Measurements from ENCODE around the gene PGM5. TPM values are rescaled to one million over a fixed set of nuclear protein-coding genes. Genes with fewer than 3 reads are reported as not detected.

PGM5 gene
- total and polyA plus RNA-seq, 4 donors = 4.3 to 51.7 (median 12.0) TPM

- Histone ChIP-seq H3K4me3 (no peak overlapping the region), H3K27me3 (ENCODE audit: control insufficient read depth in 3 of 3, insufficient read depth in 3 of 3, low read length in 2 of 3) (no peaks in the 10 kb centered on the region), H3K4me1 (ENCODE audit: control insufficient read depth in 5 of 5, insufficient read depth in 5 of 5, low read length in 5 of 5) (peaks cover 0 to 23% (median 3%) of the 10 kb centered on the region in 5 donors), H3K36me3 (ENCODE audit: control insufficient read depth in 4 of 4, insufficient read depth in 4 of 4, low read length in 4 of 4) (peaks cover 0 to 9% (median 3%) of the 10 kb centered on the region in 4 donors), H3K9me3 (ENCODE audit: control insufficient read depth in 4 of 4, insufficient read depth in 3 of 4, low read length in 3 of 4) (no peaks in the 10 kb centered on the region), H3K9ac (ENCODE audit: insufficient read depth in 1 of 2, low read length in 2 of 2) (no peak overlapping the region), H3K27ac (ENCODE audit: low read depth in 1 of 2, low read length in 1 of 2) (no peak overlapping the region)
- DNase-seq (no peak), ATAC-seq (ENCODE audit: insufficient read depth, low FRiP score) (no peak)
- no peak for TF ChIP-seq CTCF (IDR thresholded peaks at IDR 0.05; ENCODE audit: control extremely low read depth, extremely low read depth)
- WGBS, 2 donors = 50 to 97% methylated on average over 2 of the region's 2 CpGs
Measured at GRCh38 chr9:68428481-68428880, 72.1 kb downstream of the PGM5 start.

GRCh38 chr9:68429631-68430030, 73.2 kb downstream of the PGM5 start:
- ATAC-seq (ENCODE audit: insufficient read depth, low FRiP score) (no peak), DNase-seq (no peak)
- Histone ChIP-seq H3K4me1 (ENCODE audit: control insufficient read depth in 5 of 5, insufficient read depth in 5 of 5, low read length in 5 of 5) (peaks cover 0 to 28% (median 3%) of the 10 kb centered on the region in 5 donors), H3K27ac (ENCODE audit: low read depth in 1 of 2, low read length in 1 of 2) (no peak overlapping the region), H3K36me3 (ENCODE audit: control insufficient read depth in 4 of 4, insufficient read depth in 4 of 4, low read length in 4 of 4) (peaks cover 0 to 9% (median 2%) of the 10 kb centered on the region in 4 donors), H3K4me3 (no peak overlapping the region), H3K9ac (ENCODE audit: insufficient read depth in 1 of 2, low read length in 2 of 2) (no peak overlapping the region), H3K27me3 (ENCODE audit: control insufficient read depth in 3 of 3, insufficient read depth in 3 of 3, low read length in 2 of 3) (no peaks in the 10 kb centered on the region), H3K9me3 (ENCODE audit: control insufficient read depth in 4 of 4, insufficient read depth in 3 of 4, low read length in 3 of 4) (no peaks in the 10 kb centered on the region)
- no peak for TF ChIP-seq CTCF (IDR thresholded peaks at IDR 0.05; ENCODE audit: control extremely low read depth, extremely low read depth)
- 94 to 97% methylated on average over 2 of the region's 2 CpGs for whole genome bisulfite sequencing, 2 donors

GRCh38 chr9:68431307-68431706, 74.9 kb downstream of the PGM5 start:
- H3K4me1 ChIP-seq (ENCODE audit: control insufficient read depth in 5 of 5, insufficient read depth in 5 of 5, low read length in 5 of 5) = peaks cover 0 to 31% (median 5%) of the 10 kb centered on the region in 5 donors
- DNase-seq (no peak), ATAC-seq (ENCODE audit: insufficient read depth, low FRiP score) (no peak)
- TF ChIP-seq CTCF (IDR thresholded peaks at IDR 0.05; ENCODE audit: control extremely low read depth, extremely low read depth) = no peak
- no peak overlapping the region for H3K27ac ChIP-seq (ENCODE audit: low read depth in 1 of 2, low read length in 1 of 2)
- no peaks in the 10 kb centered on the region for H3K27me3 ChIP-seq (ENCODE audit: control insufficient read depth in 3 of 3, insufficient read depth in 3 of 3, low read length in 2 of 3)
- H3K36me3 ChIP-seq (ENCODE audit: control insufficient read depth in 4 of 4, insufficient read depth in 4 of 4, low read length in 4 of 4) = peaks cover 0 to 9% (median 2%) of the 10 kb centered on the region in 4 donors
- no peak overlapping the region for H3K4me3 ChIP-seq
- H3K9me3 ChIP-seq (ENCODE audit: control insufficient read depth in 4 of 4, insufficient read depth in 3 of 4, low read length in 3 of 4) = no peaks in the 10 kb centered on the region
- no peak overlapping the region for H3K9ac ChIP-seq (ENCODE audit: insufficient read depth in 1 of 2, low read length in 2 of 2)
- WGBS, 2 donors = 96 to 100% methylated on average over 1 of the region's 1 CpG

- WGBS, 2 donors = 84 to 92% methylated on average over 6 of the region's 6 CpGs
Measured at GRCh38 chr9:68433531-68434110, 77.2 kb downstream of the PGM5 start.

More at GRCh38 chr9:68433531-68434110, 77.2 kb downstream of the PGM5 start:
- no peak for TF ChIP-seq CTCF (IDR thresholded peaks at IDR 0.05; ENCODE audit: control extremely low read depth, extremely low read depth)
- Histone ChIP-seq H3K27me3 (ENCODE audit: control insufficient read depth in 3 of 3, insufficient read depth in 3 of 3, low read length in 2 of 3) (no peaks in the 10 kb centered on the region), H3K4me1 (ENCODE audit: control insufficient read depth in 5 of 5, insufficient read depth in 5 of 5, low read length in 5 of 5) (peaks cover 3 to 34% (median 15%) of the 10 kb centered on the region in 5 donors), H3K9ac (ENCODE audit: insufficient read depth in 1 of 2, low read length in 2 of 2) (no peak overlapping the region), H3K36me3 (ENCODE audit: control insufficient read depth in 4 of 4, insufficient read depth in 4 of 4, low read length in 4 of 4) (peaks cover 0 to 6% (median 0%) of the 10 kb centered on the region in 4 donors), H3K9me3 (ENCODE audit: control insufficient read depth in 4 of 4, insufficient read depth in 3 of 4, low read length in 3 of 4) (no peaks in the 10 kb centered on the region), H3K27ac (ENCODE audit: low read depth in 1 of 2, low read length in 1 of 2) (no peak overlapping the region), H3K4me3 (no peak overlapping the region)
- ATAC-seq (ENCODE audit: insufficient read depth, low FRiP score) (no peak), DNase-seq (peak in 2 of 3 donors; percentile 69 to 70)

All from lung (tissue), 12 donors.